HepG2 (cell line): Measurements from ENCODE around the gene TTYH1. TPM values are rescaled to one million over a fixed set of nuclear protein-coding genes. Genes with fewer than 3 reads are reported as not detected.

Source experiments
- BORCS8-MEF2B ChIP-seq: sonication (generic); formaldehyde crosslinking; IDR thresholded peaks from 2 replicates; pipeline ENCODE4 v1.8.0; 2022; ENCODE audit warnings: mild to moderate bottlenecking, missing genetic modification reagents
- ELF4 ChIP-seq: sonication (generic); formaldehyde crosslinking; IDR thresholded peaks from 2 replicates; pipeline ENCODE4 v1.5.0; 2020; ENCODE audit warnings: missing genetic modification reagents, mild to moderate bottlenecking, moderate library complexity, borderline replicate concordance
- PHF21A ChIP-seq: sonication (generic); formaldehyde crosslinking; IDR thresholded peaks from 2 replicates; pipeline ENCODE4 v1.5.0; 2020; ENCODE audit warnings: mild to moderate bottlenecking, missing genetic modification reagents
- SMARCC2 ChIP-seq: fragments of 450-650 bp; IDR thresholded peaks from 2 replicates; pipeline ENCODE4 v1.6.1; 2017; ENCODE audit warnings: antibody characterized with exemption, mild to moderate bottlenecking
- ZFP62 ChIP-seq: sonication (generic); formaldehyde crosslinking; IDR thresholded peaks from 2 replicates; pipeline ENCODE4 v1.4.0; 2020; ENCODE audit warnings: missing genetic modification reagents
- ZNF3 ChIP-seq: IDR thresholded peaks from 2 replicates; pipeline ENCODE4 v1.7.0; 2017; ENCODE audit warnings: inconsistent platforms
- ZNF543 ChIP-seq: sonication (generic); formaldehyde crosslinking; IDR thresholded peaks from 2 replicates; pipeline ENCODE4 v1.4.0; 2020; ENCODE audit warnings: mild to moderate bottlenecking, missing genetic modification reagents
- ZNF547 ChIP-seq: sonication (generic); formaldehyde crosslinking; IDR thresholded peaks from 2 replicates; pipeline ENCODE4 v1.5.1; 2020; ENCODE audit warnings: mild to moderate bottlenecking, missing genetic modification reagents
- ZNF570 ChIP-seq: sonication (generic); formaldehyde crosslinking; IDR thresholded peaks from 2 replicates; pipeline ENCODE4 v1.4.0; 2020; ENCODE audit warnings: mild to moderate bottlenecking, missing genetic modification reagents, borderline replicate concordance
- ZNF652 ChIP-seq: IDR thresholded peaks from 2 replicates; pipeline ENCODE4 v1.6.1; 2016; ENCODE audit warnings: low read depth, borderline replicate concordance
- ZNF737 ChIP-seq: sonication (generic); formaldehyde crosslinking; IDR thresholded peaks from 2 replicates; pipeline ENCODE4 v1.5.0; 2020; ENCODE audit warnings: missing genetic modification reagents, mild to moderate bottlenecking, borderline replicate concordance
- ZNF747 ChIP-seq: sonication (generic); formaldehyde crosslinking; IDR thresholded peaks from 2 replicates; pipeline ENCODE4 v1.8.1; 2023; ENCODE audit warnings: missing genetic modification reagents, mild to moderate bottlenecking, borderline replicate concordance
- ZNF777 ChIP-seq: sonication (generic); formaldehyde crosslinking; IDR thresholded peaks from 2 replicates; pipeline ENCODE4 v1.4.0; 2020; ENCODE audit warnings: missing genetic modification reagents
- polyA plus RNA-seq, 8 experiments: library from polyadenylated mRNA; depleted of rRNA in 3 of 8; stranded (reverse) in 7 of 8; unstranded in 1 of 8; fragments of >200 nt; fragmentation: Illumina TruSeq in 4 of 8; extraction: Trizol in 4 of 8; gene quantifications; 2 replicates each; pipeline versions ENCODE4 v1.2.1 to v1.2.3, GENCODE V29; 2011 to 2016; ENCODE audit warnings: low read depth in 4 of 8, missing spikeins in 1 of 8, mixed read lengths in 1 of 8; ENCODE audit not compliant: insufficient read depth in 1 of 8
- total RNA-seq, 5 experiments: library from RNA; depleted of rRNA; stranded (reverse); fragments of >200 nt; fragmentation: Illumina TruSeq; extraction: Trizol; gene quantifications; 2 replicates each; pipeline ENCODE4 v1.2.3, GENCODE V29; 2016; ENCODE audit warnings: low read depth in 1 of 5
- TF ChIP-seq, protein P1 (sequence below): sonication (generic); formaldehyde crosslinking; IDR thresholded peaks from 2 replicates; pipeline ENCODE4 v1.5.0; 2020; ENCODE audit warnings: mild to moderate bottlenecking, missing genetic modification reagents, borderline replicate concordance
- TF ChIP-seq, protein P2 (sequence below): sonication (generic); formaldehyde crosslinking; IDR thresholded peaks from 2 replicates; pipeline ENCODE4 v1.5.1; 2020; ENCODE audit warnings: mild to moderate bottlenecking, missing genetic modification reagents, borderline replicate concordance
- TF ChIP-seq, protein P3 (sequence below): sonication (generic); formaldehyde crosslinking; IDR thresholded peaks from 2 replicates; pipeline ENCODE4 v1.5.0; 2020; ENCODE audit warnings: missing genetic modification reagents

Gene TTYH1
- total and polyA plus RNA-seq, 2 of the 13 experiments (the other 11 are each of a cell fraction or from before 2014, with no cell fraction given), result 6.9 to 19.9 TPM

DNA sequence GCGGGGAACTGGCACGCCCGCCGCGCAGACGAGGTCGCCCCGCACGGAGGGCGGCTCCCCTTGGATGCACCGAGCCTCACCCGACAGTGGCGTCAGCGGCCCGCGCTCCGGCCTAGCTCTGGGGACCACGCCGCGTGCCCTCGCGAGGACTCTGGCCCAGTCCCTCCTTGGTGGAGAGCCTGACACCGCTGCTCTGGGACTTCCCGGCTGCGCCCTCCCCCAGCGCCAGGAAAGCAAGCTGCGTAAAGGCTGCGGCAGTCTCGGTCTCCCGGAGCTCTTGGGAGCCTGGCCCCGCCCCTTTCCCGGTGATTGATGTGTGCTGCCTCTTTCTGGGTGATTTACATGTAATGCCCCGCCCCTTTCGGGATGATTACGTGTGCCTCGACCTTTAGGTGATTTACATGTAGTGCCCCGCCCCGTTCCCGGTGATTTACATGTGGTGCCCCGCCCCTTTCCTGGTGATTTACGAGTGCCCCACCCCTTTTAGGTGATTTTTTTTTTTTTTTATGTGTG lies 48.3 kb downstream of the TTYH1 start, which contains the start of gene LENG9 (continued):
- TF ChIP-seq, protein P1, sequence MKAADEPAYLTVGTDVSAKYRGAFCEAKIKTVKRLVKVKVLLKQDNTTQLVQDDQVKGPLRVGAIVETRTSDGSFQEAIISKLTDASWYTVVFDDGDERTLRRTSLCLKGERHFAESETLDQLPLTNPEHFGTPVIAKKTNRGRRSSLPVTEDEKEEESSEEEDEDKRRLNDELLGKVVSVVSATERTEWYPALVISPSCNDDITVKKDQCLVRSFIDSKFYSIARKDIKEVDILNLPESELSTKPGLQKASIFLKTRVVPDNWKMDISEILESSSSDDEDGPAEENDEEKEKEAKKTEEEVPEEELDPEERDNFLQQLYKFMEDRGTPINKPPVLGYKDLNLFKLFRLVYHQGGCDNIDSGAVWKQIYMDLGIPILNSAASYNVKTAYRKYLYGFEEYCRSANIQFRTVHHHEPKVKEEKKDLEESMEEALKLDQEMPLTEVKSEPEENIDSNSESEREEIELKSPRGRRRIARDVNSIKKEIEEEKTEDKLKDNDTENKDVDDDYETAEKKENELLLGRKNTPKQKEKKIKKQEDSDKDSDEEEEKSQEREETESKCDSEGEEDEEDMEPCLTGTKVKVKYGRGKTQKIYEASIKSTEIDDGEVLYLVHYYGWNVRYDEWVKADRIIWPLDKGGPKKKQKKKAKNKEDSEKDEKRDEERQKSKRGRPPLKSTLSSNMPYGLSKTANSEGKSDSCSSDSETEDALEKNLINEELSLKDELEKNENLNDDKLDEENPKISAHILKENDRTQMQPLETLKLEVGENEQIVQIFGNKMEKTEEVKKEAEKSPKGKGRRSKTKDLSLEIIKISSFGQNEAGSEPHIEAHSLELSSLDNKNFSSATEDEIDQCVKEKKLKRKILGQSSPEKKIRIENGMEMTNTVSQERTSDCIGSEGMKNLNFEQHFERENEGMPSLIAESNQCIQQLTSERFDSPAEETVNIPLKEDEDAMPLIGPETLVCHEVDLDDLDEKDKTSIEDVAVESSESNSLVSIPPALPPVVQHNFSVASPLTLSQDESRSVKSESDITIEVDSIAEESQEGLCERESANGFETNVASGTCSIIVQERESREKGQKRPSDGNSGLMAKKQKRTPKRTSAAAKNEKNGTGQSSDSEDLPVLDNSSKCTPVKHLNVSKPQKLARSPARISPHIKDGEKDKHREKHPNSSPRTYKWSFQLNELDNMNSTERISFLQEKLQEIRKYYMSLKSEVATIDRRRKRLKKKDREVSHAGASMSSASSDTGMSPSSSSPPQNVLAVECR (CRISPR knock-in tag), result no peak; the same call in 1 of the 2 replicates
- TF ChIP-seq ZFP62 (CRISPR knock-in tag) (no peak), ZNF543 (CRISPR knock-in tag) (no peak), ZNF747 (CRISPR knock-in tag) (no peak), ZNF3 (CRISPR knock-in tag) (no peak), ZNF777 (no peak), ZNF737 (CRISPR knock-in tag) (no peak), ZNF547 (CRISPR knock-in tag) (no peak), ZNF570 (no peak), SMARCC2 (no peak), BORCS8-MEF2B (CRISPR knock-in tag) (no peak), ZNF652 (CRISPR knock-in tag) (no peak), ELF4 (CRISPR knock-in tag) (no peak), PHF21A (CRISPR knock-in tag) (no peak)
- TF ChIP-seq, protein P2, sequence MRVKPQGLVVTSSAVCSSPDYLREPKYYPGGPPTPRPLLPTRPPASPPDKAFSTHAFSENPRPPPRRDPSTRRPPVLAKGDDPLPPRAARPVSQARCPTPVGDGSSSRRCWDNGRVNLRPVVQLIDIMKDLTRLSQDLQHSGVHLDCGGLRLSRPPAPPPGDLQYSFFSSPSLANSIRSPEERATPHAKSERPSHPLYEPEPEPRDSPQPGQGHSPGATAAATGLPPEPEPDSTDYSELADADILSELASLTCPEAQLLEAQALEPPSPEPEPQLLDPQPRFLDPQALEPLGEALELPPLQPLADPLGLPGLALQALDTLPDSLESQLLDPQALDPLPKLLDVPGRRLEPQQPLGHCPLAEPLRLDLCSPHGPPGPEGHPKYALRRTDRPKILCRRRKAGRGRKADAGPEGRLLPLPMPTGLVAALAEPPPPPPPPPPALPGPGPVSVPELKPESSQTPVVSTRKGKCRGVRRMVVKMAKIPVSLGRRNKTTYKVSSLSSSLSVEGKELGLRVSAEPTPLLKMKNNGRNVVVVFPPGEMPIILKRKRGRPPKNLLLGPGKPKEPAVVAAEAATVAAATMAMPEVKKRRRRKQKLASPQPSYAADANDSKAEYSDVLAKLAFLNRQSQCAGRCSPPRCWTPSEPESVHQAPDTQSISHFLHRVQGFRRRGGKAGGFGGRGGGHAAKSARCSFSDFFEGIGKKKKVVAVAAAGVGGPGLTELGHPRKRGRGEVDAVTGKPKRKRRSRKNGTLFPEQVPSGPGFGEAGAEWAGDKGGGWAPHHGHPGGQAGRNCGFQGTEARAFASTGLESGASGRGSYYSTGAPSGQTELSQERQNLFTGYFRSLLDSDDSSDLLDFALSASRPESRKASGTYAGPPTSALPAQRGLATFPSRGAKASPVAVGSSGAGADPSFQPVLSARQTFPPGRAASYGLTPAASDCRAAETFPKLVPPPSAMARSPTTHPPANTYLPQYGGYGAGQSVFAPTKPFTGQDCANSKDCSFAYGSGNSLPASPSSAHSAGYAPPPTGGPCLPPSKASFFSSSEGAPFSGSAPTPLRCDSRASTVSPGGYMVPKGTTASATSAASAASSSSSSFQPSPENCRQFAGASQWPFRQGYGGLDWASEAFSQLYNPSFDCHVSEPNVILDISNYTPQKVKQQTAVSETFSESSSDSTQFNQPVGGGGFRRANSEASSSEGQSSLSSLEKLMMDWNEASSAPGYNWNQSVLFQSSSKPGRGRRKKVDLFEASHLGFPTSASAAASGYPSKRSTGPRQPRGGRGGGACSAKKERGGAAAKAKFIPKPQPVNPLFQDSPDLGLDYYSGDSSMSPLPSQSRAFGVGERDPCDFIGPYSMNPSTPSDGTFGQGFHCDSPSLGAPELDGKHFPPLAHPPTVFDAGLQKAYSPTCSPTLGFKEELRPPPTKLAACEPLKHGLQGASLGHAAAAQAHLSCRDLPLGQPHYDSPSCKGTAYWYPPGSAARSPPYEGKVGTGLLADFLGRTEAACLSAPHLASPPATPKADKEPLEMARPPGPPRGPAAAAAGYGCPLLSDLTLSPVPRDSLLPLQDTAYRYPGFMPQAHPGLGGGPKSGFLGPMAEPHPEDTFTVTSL, result no peak
- TF ChIP-seq, protein P3, sequence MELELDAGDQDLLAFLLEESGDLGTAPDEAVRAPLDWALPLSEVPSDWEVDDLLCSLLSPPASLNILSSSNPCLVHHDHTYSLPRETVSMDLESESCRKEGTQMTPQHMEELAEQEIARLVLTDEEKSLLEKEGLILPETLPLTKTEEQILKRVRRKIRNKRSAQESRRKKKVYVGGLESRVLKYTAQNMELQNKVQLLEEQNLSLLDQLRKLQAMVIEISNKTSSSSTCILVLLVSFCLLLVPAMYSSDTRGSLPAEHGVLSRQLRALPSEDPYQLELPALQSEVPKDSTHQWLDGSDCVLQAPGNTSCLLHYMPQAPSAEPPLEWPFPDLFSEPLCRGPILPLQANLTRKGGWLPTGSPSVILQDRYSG (CRISPR knock-in tag), result no peak
